ENCODE measurements around the gene TRIP13. TPM values are rescaled to one million over a fixed set of nuclear protein-coding genes. Genes with fewer than 3 reads are reported as not detected.

TRIP13 gene
- total RNA-seq, 1 experiment from 2014 or later: 45.9 TPM

DNA sequence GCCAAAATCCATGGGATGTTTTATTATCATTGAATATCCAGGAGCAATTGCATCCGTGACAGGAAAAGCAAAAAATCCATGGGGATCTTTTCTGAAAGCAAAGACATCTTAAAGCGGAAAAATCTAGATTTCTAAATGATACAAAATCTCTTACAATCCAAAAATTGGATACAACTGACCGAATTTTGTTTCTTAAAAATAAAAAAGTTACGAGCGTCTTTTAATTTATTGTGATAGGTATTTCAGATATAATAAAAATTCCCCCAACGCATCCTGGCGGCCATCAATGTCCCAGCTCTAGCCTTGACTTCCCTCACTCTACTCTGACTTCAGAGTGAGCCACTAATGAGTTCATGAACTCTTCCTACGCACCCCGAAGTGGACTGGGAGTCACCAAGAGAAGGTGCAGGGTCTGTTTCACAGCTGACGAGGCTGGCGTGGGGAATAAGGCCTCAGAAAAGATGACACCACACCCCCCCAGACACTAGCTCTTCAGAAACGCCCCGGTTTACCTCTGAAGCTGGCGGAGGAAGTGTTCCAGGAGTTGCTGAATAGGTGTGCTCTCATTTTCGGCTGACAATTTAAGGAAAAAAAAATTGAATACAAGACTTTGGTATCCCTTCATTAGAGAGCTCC, 3.5 kb upstream of the TRIP13 start:
- POLR2A ChIA-PET: interaction anchor here (1.1 kb wide), 1 partner anchor 217 kb away, joined by 7 read pairs; no protein-coding TSS in a partner anchor
- Histone ChIP-seq H3K4me1 (ENCODE audit: control insufficient read depth, insufficient read depth, low read length) (peaks cover 20% of the 10 kb centered on the region; the same call in 1 of the 2 replicates), H3K27ac (ENCODE audit: low read length) (no peak overlapping the region), H3K9me3 (ENCODE audit: control insufficient read depth, insufficient read depth, low read depth, low read length) (no peaks in the 10 kb centered on the region), H3K4me3 (ENCODE audit: low read depth in 2 of 2, low read length in 2 of 2) (no peak overlapping the region), H3K36me3 (ENCODE audit: control insufficient read depth, insufficient read depth, low read length) (peaks cover 29% of the 10 kb centered on the region), H3K27me3 (ENCODE audit: control insufficient read depth, insufficient read depth, low read length) (no peaks in the 10 kb centered on the region)
- TF ChIP-seq TCF7L2 (IDR thresholded peaks at IDR 0.05; ENCODE audit: low read depth, low read length): no peak
- no peak for TF ChIP-seq CTCF (IDR thresholded peaks at IDR 0.05)
- TF ChIP-seq SIN3A (IDR thresholded peaks at IDR 0.05; ENCODE audit: borderline replicate concordance, insufficient read depth, low read depth, low read length): no peak
- TF ChIP-seq REST (IDR thresholded peaks at IDR 0.05; ENCODE audit: insufficient read depth in 1 of 2, low read depth in 2 of 2, low read length in 1 of 2): no peak
- TF ChIP-seq POLR2AphosphoS5 (IDR thresholded peaks at IDR 0.05; ENCODE audit: low read depth, low read length): no peak
- intact Hi-C loops (cut with micrococcal nuclease; ENCODE audit: unreplicated experiment): no loop called here
- BruUV-seq (replicated peaks): no TSS peak
- ATAC-seq: no peak
- DNase-seq (ENCODE audit: low read depth, low spot score): no peak
- in situ Hi-C loops (cut with HindIII; ENCODE audit: low pct_unique_long_range_greater_than_20kb, low sequenced_read_pairs): no loop called here
- CTCF ChIA-PET: no interaction called here

DNA sequence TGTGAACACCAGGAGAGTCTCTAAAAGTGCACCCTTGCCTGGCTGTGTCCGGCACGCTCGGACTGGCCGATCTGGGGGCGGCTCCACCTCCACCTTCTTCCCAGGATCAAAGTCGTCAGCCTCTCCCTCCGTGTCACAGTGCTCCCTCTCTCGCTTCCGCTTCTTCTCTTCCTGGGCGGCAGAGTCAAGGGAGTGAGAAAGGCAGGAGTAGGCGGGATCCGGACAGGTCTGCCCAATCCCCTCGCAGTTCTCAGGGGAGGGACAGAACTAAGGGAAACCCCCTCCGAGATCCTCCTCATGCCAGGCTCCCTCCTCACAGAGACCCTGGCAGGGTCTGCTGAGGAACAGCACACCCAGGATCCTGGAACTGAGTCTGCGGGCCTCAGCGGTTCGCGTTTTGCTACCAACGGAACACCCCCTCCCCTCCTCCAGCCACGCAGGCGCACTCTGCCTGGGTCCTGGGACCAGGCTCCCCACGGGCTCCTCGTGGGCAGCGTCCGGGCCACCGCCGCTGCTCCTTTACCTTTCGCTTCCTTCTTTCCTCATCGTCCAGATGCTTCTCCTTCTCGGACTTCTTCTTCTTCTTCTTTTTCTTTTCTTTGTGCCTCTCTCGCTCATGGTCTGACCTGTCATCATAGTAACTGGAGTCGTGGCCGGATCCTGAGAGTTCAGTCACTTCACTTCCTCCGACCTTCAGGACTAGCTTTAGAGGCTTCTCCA, 1.4 kb upstream of the TRIP13 start:
- H3K4me1 ChIP-seq (ENCODE audit: control insufficient read depth, insufficient read depth, low read length): peaks cover 23% of the 10 kb centered on the region
- peaks cover 32% of the 10 kb centered on the region for H3K36me3 ChIP-seq (ENCODE audit: control insufficient read depth, insufficient read depth, low read length)
- in situ Hi-C loops (cut with HindIII; ENCODE audit: low pct_unique_long_range_greater_than_20kb, low sequenced_read_pairs) (no loop called here), intact Hi-C loops (cut with micrococcal nuclease; ENCODE audit: unreplicated experiment) (no loop called here)
- peak overlapping the region; percentile 94 for H3K27ac ChIP-seq (ENCODE audit: low read length)
- DNase-seq (ENCODE audit: low read depth, low spot score) (no peak), ATAC-seq (peak; percentile 76)
- ChIA-PET CTCF (no interaction called here), POLR2A (no interaction called here)
- no peaks in the 10 kb centered on the region for H3K27me3 ChIP-seq (ENCODE audit: control insufficient read depth, insufficient read depth, low read length)
- no TSS peak for BruUV-seq (replicated peaks)
- no peak for TF ChIP-seq POLR2AphosphoS5 (IDR thresholded peaks at IDR 0.05; ENCODE audit: low read depth, low read length)
- TF ChIP-seq SIN3A (IDR thresholded peaks at IDR 0.05; ENCODE audit: borderline replicate concordance, insufficient read depth, low read depth, low read length): no peak
- TF ChIP-seq REST (IDR thresholded peaks at IDR 0.05; ENCODE audit: insufficient read depth in 1 of 2, low read depth in 2 of 2, low read length in 1 of 2): no peak
- TF ChIP-seq CTCF (IDR thresholded peaks at IDR 0.05): no peak
- peak; percentile 69 for TF ChIP-seq TCF7L2 (IDR thresholded peaks at IDR 0.05; ENCODE audit: low read depth, low read length)
- no peaks in the 10 kb centered on the region for H3K9me3 ChIP-seq (ENCODE audit: control insufficient read depth, insufficient read depth, low read depth, low read length)
- H3K4me3 ChIP-seq (ENCODE audit: low read depth in 2 of 2, low read length in 2 of 2): peak overlapping the region; percentile 86 to 94

All from Panc1 (cell line).